ENCODE measurements around the gene LYPD6.
"Not testable (repeated sequence)": the region's sequence is repeated elsewhere in the genome, so short reads cannot be mapped to it uniquely, and the experiment has no call there.

- TF ChIP-seq POLR2AphosphoS5 (IDR thresholded peaks at IDR 0.05); POLR2A (IDR thresholded peaks at IDR 0.05; ENCODE audit: low read depth); CTCF (IDR thresholded peaks at IDR 0.05): not testable (repeated sequence)
These were observed 11.8 kb upstream of the LYPD6 start for GRCh38 chr2:149318566-149318965.

Measured in esophagus muscularis mucosa (tissue), 3 donors.